ENCODE data around the gene CFAP43.

The CFAP43 gene

GRCh38 chr10:104231784-104232612 lies at the start of gene CFAP43:
CFAP43 (minus strand) TSS chr10:104232364; CDS start chr10:104232246, 118 bp downstream.
- DNase-seq: peak; percentile 99

GRCh38 chr10:104281694-104282093 lies 49.5 kb upstream of the CFAP43 start:
- no peak for DNase-seq

GRCh38 chr10:104279550-104280259 lies 47.5 kb upstream of the CFAP43 start:
- no peak for DNase-seq

- no peak for DNase-seq
Measured at GRCh38 chr10:104277785-104278184, 45.6 kb upstream of the CFAP43 start.

- no peak for DNase-seq
Measured at GRCh38 chr10:104276192-104276591, 44.0 kb upstream of the CFAP43 start.

- peak; percentile 51 for DNase-seq
Measured at GRCh38 chr10:104274762-104275721, 42.9 kb upstream of the CFAP43 start.

- no peak for DNase-seq
Measured at GRCh38 chr10:104273899-104274575, 41.9 kb upstream of the CFAP43 start.

GRCh38 chr10:104273286-104273685 lies 41.1 kb upstream of the CFAP43 start:
- no peak for DNase-seq

GRCh38 chr10:104268713-104269645 lies 36.8 kb upstream of the CFAP43 start, which contains the start of gene GSTO2:
GSTO2 (plus strand) TSS chr10:104269184; CDS start chr10:104274916, 5,732 bp downstream.
- peak; percentile 98 for DNase-seq

GRCh38 chr10:104268405-104268712 lies 36.2 kb upstream of the CFAP43 start:
- DNase-seq: no peak

GRCh38 chr10:104267721-104268404 lies 35.7 kb upstream of the CFAP43 start:
- peak; percentile 66 for DNase-seq

GRCh38 chr10:104264783-104265182 lies 32.6 kb upstream of the CFAP43 start:
- DNase-seq: no peak

GRCh38 chr10:104262055-104262454 lies 29.9 kb upstream of the CFAP43 start:
- DNase-seq: no peak

GRCh38 chr10:104260775-104261115 lies 28.6 kb upstream of the CFAP43 start:
- DNase-seq: no peak

- no peak for DNase-seq
Measured at GRCh38 chr10:104259999-104260774, 28.0 kb upstream of the CFAP43 start.

GRCh38 chr10:104259456-104259855 lies 27.3 kb upstream of the CFAP43 start:
- no peak for DNase-seq

GRCh38 chr10:104258209-104258608 lies 26.0 kb upstream of the CFAP43 start:
- no peak for DNase-seq

GRCh38 chr10:104257235-104257634 lies 25.1 kb upstream of the CFAP43 start:
- no peak for DNase-seq

- no peak for DNase-seq
Measured at GRCh38 chr10:104256335-104256961, 24.3 kb upstream of the CFAP43 start.
